GM19240 (cell line): ENCODE data around the gene PRM1.

Source experiments
- DNase-seq: peaks from one replicate; pipeline ENCODE4 v3.0.0; 2011; ENCODE audit warnings: low spot score; ENCODE audit not compliant: insufficient read length

PRM1 gene

DNA sequence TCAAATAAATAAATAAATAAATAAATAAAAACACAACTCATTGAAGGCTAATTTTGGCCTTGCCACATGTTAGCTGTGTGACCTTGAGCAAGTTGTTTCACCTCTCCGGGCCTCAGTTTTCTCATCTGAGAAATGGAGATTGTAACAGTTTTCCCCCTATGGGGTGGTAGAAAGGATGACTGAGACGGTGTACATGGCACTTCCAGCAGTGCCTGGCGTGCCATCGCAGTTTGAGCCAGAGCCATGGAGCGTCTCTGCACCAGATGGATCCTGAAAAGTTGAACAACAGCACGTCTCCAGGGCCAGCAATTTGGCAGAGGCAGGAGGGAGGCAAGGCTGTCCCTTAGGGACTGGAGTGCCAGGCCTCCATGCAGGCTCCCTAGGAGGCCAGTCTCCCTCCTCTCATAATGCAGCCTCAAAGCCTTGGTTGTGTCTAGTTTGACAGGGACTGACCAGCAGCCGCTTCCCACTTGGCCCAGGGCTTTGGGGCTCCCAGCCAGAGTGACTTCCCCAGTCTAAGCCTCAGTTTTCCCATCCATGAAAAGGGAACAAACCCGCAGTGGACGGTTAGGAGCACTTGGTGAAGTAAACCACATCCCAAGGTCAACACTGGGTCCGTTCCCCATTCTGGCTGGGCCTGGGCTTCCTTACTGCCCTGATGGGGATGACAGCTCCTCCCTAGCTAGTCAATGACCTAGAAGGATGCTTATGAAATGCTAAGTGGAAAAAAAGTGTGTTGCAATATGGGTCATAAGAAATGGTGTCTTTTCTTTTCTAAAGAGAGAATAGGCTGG, 44.5 kb downstream of the PRM1 start:
- DNase-seq = no peak

DNA sequence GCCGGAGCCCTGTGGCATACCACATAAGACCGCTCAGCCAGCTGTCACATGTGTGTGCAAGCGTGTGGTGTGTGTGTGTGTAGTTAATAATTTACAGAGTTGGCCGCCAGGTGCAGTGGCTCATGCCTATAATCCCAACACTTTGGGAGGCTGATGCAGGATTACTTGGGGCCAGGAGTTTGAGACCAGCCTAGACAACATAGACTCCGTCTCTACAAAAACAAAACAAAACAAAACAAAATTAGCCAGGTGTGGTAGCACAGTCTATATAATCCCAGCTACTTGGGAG, 45.5 kb downstream of the PRM1 start:
- DNase-seq = no peak

DNA sequence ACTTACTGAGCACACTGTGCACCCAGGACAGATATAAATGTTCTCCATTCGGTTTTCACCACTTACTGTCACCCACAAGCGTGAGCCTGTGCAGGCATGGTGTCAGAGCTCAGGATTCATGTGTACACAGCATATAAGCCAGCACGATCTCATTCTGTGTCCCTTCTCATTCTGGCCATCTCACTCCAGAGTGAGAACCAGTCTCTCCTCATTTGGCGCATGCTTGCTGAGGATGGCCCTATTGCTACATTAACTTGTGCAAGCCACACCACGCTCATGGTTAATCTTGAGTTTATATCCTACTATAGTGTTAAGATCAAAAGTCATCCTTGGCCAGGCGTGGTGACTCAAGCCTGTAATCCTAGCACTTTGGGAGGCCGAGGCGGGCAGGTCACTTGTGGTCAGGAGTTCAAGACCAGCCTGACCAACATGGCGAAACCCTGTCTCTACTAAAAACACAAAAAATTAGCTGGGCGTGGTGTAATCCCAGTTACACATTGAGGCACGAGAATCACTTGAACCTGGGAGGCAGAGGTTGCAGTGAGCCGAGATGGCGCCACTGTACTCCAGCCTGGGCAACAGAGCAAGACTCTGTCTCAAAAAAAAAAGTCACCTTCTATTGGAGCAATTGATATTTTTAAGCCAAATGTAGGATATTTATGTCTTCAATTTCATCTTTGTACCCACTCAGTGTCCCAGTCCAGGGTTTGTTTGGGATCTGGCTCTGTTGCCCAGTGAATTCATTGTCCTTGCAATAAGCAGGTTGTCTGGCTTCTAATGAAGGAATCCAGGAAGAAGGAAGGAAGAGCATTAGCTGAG, 46.0 kb downstream of the PRM1 start:
- DNase-seq = no peak

DNA sequence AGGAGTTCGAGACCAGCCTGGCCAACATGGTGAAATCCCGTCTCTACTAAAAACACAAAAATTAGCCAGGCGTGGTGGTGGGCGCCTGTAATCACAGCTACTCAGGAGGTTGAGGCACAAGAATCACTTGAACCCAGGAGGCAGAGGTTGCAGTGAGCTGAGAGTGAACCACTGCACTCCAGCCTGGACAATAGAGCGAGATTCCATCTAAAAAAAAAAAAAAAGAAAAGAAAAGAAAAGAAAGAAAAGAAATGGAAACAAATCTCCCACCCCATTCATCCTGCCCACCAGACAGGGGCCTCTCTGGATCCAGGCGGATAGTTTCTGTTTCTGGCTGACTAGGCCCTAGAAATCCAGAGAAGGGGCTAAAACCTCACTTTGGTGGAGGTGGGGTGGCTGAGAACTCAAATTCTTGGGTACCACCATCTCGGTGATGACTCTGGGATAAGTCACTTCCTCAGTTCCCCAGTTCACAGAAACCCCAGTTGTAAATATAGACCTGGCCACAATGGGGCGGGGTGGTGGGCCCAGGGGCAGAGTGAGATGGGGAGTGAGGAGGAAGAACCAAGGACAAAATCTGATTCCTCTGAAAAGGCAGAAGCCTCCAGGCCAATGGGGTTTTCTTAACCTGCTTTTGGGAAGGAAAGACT, 47.3 kb downstream of the PRM1 start:
- no peak for DNase-seq

DNA sequence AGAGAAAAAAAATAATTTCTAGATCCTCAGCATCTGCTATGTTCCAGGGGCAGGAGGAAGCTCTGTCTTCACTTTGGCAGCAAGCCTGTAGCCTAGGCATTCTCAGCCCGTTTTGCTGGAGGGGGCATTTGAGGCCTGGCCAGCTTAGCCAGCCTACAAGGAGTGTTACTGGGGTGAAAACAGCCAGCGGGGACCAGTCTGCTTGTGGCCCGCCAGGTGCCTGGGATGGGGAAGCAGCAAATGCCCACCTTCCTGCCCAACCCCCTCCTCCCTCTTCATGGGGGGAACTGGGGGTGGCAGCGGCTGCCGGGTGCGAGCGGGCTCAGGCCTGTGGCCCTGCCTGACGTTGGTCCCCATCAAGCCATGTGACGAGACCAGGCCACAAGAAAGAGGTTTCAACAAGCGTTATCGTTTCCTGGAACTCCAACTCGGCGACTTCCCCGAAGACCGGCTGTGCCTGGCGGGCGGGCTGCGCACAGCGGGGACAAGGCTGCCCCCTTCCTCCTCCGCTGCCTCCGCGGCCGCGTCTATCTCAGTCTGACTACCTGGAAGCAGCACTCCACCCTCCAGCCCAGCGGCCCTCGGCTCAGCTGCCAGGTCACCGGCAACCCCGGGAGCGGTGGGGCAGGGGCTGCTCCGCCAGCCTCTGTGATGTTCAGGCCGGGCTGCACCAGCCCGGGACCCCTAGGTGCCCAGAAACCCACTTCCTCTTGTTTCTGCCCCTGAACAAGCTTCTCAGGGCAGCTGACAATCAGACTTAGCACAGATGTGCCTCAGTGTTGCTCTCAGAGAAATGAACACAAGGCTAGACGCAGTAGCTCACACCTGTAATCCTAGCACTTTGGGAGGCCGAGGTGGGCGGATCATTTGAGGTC, 48.0 kb downstream of the PRM1 start:
- DNase-seq = no peak

DNA sequence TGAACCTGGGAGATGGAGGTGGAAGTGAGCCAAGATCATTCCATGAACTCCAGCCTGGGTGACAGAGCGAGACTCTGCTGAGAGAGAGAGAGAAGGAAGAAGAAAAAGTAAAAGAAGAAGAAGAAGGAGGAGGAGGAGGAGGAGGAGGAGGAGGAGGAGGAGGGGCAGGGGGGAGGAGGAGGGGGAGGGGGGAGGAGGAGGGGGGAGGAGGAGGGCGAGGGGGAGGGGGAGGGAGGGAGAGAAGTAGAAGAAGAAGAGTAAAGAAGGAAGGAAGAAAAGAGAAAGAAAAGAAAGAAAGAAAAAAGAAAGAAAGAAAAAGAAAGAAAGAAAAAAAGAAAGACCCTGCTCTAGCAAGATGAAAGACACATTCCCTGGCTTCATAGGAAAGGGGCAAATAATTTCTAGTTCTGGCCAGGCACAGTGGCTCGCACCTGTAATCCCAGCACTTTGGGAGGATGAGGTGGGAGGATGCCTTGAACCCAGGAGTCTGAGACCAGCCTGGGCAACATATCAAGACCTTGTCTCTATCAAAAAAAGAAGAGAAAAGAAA, 48.8 kb downstream of the PRM1 start:
- DNase-seq = no peak

DNA sequence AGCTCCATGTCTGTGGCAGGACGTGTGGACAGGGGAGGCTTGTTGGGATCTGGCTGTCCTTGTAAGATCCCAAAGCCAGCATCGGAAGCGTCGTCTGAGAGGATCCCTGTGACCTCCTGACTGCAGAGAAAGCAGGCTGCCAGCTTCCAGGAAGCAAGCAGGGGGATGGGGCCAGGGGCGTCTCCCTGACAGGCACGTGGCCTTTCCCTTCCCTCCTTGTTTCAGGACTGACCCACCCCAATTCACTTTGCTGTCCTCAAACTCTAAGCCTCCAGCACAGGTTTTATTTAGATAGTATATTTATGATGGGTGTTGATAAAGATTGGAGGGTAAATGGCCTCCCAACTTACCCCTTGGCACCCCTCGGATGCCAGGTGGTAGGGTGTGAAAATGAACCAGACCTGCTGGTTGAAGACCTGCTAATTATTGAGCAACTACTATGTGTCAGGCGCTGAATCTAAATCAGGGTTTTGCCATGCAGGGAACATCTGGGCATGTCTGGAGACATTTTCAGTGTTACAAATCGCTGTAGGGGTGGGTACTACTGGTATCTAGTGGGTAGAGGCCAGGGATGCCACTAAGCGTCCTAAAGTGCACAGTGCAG, 49.7 kb downstream of the PRM1 start:
- no peak for DNase-seq
